OCI-LY7 (cell line): ENCODE measurements around the gene EPHX1.

Experiments
- CTCF ChIP-seq: fragments of 200-600 bp; sonication (generic); conservative IDR thresholded peaks from 2 replicates; pipeline ENCODE4 v1.5.1; 2014; ENCODE audit warnings: mild to moderate bottlenecking, antibody characterized with exemption, low read length, moderate library complexity, mixed read lengths
- EZH2phosphoT487 ChIP-seq: fragments of 200-600 bp; sonication (generic); IDR thresholded peaks from 2 replicates; pipeline ENCODE4 v1.6.1; 2018; ENCODE audit warnings: low read depth, borderline replicate concordance, mild to moderate bottlenecking, mixed run types, antibody characterized with exemption, low read length, moderate library complexity, mixed read lengths

- TF ChIP-seq CTCF (no peak), EZH2phosphoT487 (no peak)
These were observed 67.1 kb downstream of the EPHX1 start for GRCh38 chr1:225876900-225877510.
